Endothelial cell (in vitro differentiated cells): ENCODE measurements around the gene VTI1A. TPM values are rescaled to one million over a fixed set of nuclear protein-coding genes. Genes with fewer than 3 reads are reported as not detected.

ENCODE experiments used
- DNase-seq: peaks from one replicate; pipeline ENCODE4 v3.0.0; 2021; ENCODE audit warnings: low spot score
- H3K27ac Mint-ChIP-seq: one replicate; pipeline ENCODE4 v1.8.0; 2021; ENCODE audit warnings: mixed read lengths, inconsistent platforms; ENCODE audit not compliant: unreplicated experiment
- H3K27me3 Mint-ChIP-seq: one replicate; pipeline ENCODE4 v1.8.0; 2021; ENCODE audit warnings: mild to moderate bottlenecking, moderate library complexity, mixed read lengths, inconsistent platforms; ENCODE audit not compliant: unreplicated experiment
- H3K36me3 Mint-ChIP-seq: one replicate; pipeline ENCODE4 v1.8.0; 2021; ENCODE audit warnings: mild to moderate bottlenecking, low read depth, mixed read lengths, inconsistent platforms; ENCODE audit not compliant: unreplicated experiment
- H3K4me1 Mint-ChIP-seq: one replicate; pipeline ENCODE4 v1.8.0; 2021; ENCODE audit warnings: mild to moderate bottlenecking, mixed read lengths, inconsistent platforms; ENCODE audit not compliant: unreplicated experiment
- H3K4me3 Mint-ChIP-seq: one replicate; pipeline ENCODE4 v1.8.0; 2021; ENCODE audit warnings: mild to moderate bottlenecking, mixed read lengths, inconsistent platforms; ENCODE audit not compliant: unreplicated experiment
- H3K9me3 Mint-ChIP-seq: one replicate; pipeline ENCODE4 v1.8.0; 2021; ENCODE audit warnings: mixed read lengths, inconsistent platforms; ENCODE audit not compliant: unreplicated experiment
- CTCF ChIP-seq: fragments of 200-600 bp; sonication (generic); IDR thresholded peaks from one replicate; pipeline ENCODE4 v1.5.0; 2021; ENCODE audit warnings: antibody characterized with exemption; ENCODE audit not compliant: unreplicated experiment
- total RNA-seq: library from RNA; stranded (reverse); fragmentation: NEBNext Ultra II Directional; extraction: Animal tissue kit (Norgen Biotek cat#: 25700); gene quantifications from one replicate; pipeline ENCODE4 v1.2.1, GENCODE V29; 2021; ENCODE audit not compliant: unreplicated experiment

The VTI1A gene
- total RNA-seq, 1 donor from 2014 or later, result 35.4 TPM

GRCh38 chr10:112502536-112502935, 55.5 kb downstream of the VTI1A start:
- Mint-ChIP-seq H3K9me3 (no peaks in the 10 kb centered on the region), H3K4me3 (no peak overlapping the region), H3K36me3 (no peaks in the 10 kb centered on the region), H3K27me3 (no peaks in the 10 kb centered on the region), H3K4me1 (peaks cover 8% of the 10 kb centered on the region), H3K27ac (no peak overlapping the region)
- no peak for TF ChIP-seq CTCF
- no peak for DNase-seq

- no peak for TF ChIP-seq CTCF
- no peak for DNase-seq
- Mint-ChIP-seq H3K9me3 (no peaks in the 10 kb centered on the region), H3K27me3 (no peaks in the 10 kb centered on the region), H3K4me1 (peaks cover 16% of the 10 kb centered on the region), H3K36me3 (no peaks in the 10 kb centered on the region), H3K27ac (no peak overlapping the region), H3K4me3 (no peak overlapping the region)
These were observed 56.6 kb downstream of the VTI1A start for GRCh38 chr10:112503643-112504042.

- TF ChIP-seq CTCF, result no peak
- no peaks in the 10 kb centered on the region for H3K27me3 Mint-ChIP-seq
- H3K4me3 Mint-ChIP-seq, result no peak overlapping the region
- no peak for DNase-seq
- H3K36me3 Mint-ChIP-seq, result no peaks in the 10 kb centered on the region
- H3K9me3 Mint-ChIP-seq, result no peaks in the 10 kb centered on the region
- peaks cover 16% of the 10 kb centered on the region for H3K4me1 Mint-ChIP-seq
- no peak overlapping the region for H3K27ac Mint-ChIP-seq
These were observed 60.0 kb downstream of the VTI1A start for GRCh38 chr10:112507046-112507445.

GRCh38 chr10:112507988-112508387, 61.0 kb downstream of the VTI1A start:
- Mint-ChIP-seq H3K27ac (peak overlapping the region; percentile 58), H3K36me3 (no peaks in the 10 kb centered on the region), H3K9me3 (no peaks in the 10 kb centered on the region), H3K4me3 (no peak overlapping the region), H3K4me1 (peaks cover 16% of the 10 kb centered on the region), H3K27me3 (no peaks in the 10 kb centered on the region)
- no peak for DNase-seq
- TF ChIP-seq CTCF, result no peak

GRCh38 chr10:112509558-112510291, 62.7 kb downstream of the VTI1A start:
- Mint-ChIP-seq H3K9me3 (no peaks in the 10 kb centered on the region), H3K27ac (no peak overlapping the region), H3K4me3 (no peak overlapping the region), H3K27me3 (no peaks in the 10 kb centered on the region), H3K36me3 (no peaks in the 10 kb centered on the region), H3K4me1 (peaks cover 16% of the 10 kb centered on the region)
- no peak for DNase-seq
- no peak for TF ChIP-seq CTCF
